ENCODE data around the gene SLC1A3. TPM values are rescaled to one million over a fixed set of nuclear protein-coding genes. Genes with fewer than 3 reads are reported as not detected.

The SLC1A3 gene
- total RNA-seq, 3 donors from 2014 or later (not counting 1 experiment from before 2014, with no cell fraction given), result 1.1 TPM; not detected in 2

DNA sequence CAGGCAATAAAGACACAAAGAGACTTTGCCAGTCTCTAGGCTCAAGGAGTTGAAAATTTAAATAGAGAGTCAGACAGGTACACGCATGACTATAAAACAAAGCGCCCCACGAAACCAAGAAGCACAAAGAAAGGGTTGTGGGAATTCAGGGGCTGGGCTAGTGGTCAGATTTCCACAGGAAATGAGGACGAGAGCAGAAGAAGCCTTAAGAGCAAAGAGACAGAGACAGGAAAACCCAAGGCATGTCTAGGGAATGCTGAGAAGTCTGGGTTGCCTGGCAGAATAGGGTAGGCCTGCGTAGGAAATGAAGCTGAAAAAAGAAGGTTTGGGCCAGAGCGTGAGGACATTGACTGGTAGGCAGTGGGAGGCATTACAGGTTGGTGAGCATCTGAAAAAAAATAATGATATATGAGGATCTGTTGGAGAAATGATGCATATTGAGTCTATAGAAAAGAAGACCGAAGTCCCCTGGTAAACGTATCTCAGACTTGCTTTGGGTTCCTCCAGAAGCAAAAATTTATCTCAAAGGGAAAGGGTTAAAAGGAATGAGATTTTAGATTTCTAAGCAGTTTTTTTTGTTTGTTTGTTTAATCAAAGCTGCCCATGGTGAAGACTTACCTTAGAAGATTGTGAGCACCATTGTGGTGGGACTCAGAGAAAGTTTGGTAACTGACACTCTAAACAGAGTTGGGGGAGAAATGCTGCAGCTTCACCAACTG is 51.8 kb downstream of the SLC1A3 start:
- Mint-ChIP-seq H3K4me3 (no peak overlapping the region), H3K4me1 (no peaks in the 10 kb centered on the region), H3K9me3 (no peaks in the 10 kb centered on the region), H3K27ac (no peak overlapping the region), H3K27me3 (ENCODE audit: low read depth in 2 of 2) (peaks cover 10 to 13% of the 10 kb centered on the region in 2 donors), H3K36me3 (no peaks in the 10 kb centered on the region)
- Histone ChIP-seq H3K36me3 (ENCODE audit: control insufficient read depth, insufficient read depth, low read length) (no peaks in the 10 kb centered on the region), H3K27ac (ENCODE audit: low read length) (no peak overlapping the region), H3K4me3 (ENCODE audit: low read length) (no peak overlapping the region), H3K4me1 (ENCODE audit: control insufficient read depth, insufficient read depth, low read length) (peaks cover 2% of the 10 kb centered on the region), H3K27me3 (ENCODE audit: control insufficient read depth, insufficient read depth, low read length) (no peaks in the 10 kb centered on the region), H3K9me3 (ENCODE audit: control insufficient read depth, insufficient read depth, low read length) (no peaks in the 10 kb centered on the region)
- ATAC-seq, result no peak
- WGBS (ENCODE audit: insufficient coverage), result 72% methylated on average over 8 of the region's 8 CpGs
- DNase-seq, result no peak
- intact Hi-C loops (cut with micrococcal nuclease), result no loop called here
- no peak for TF ChIP-seq CTCF (IDR thresholded peaks at IDR 0.05)

GRCh38 chr5:36659411-36659810 is 53.0 kb downstream of the SLC1A3 start:
- Mint-ChIP-seq H3K36me3 (no peaks in the 10 kb centered on the region), H3K9me3 (no peaks in the 10 kb centered on the region), H3K4me1 (no peaks in the 10 kb centered on the region), H3K27me3 (ENCODE audit: low read depth in 2 of 2) (peaks cover 4 to 6% of the 10 kb centered on the region in 2 donors), H3K4me3 (no peak overlapping the region), H3K27ac (no peak overlapping the region)
- H3K4me3 ChIP-seq (ENCODE audit: low read length), result no peak overlapping the region
- DNase-seq, result no peak
- TF ChIP-seq CTCF (IDR thresholded peaks at IDR 0.05), result no peak
- intact Hi-C loops (cut with micrococcal nuclease), result no loop called here
- no peak overlapping the region for H3K27ac ChIP-seq (ENCODE audit: low read length)
- no peak for ATAC-seq
- H3K4me1 ChIP-seq (ENCODE audit: control insufficient read depth, insufficient read depth, low read length), result peaks cover 2% of the 10 kb centered on the region
- no peaks in the 10 kb centered on the region for H3K9me3 ChIP-seq (ENCODE audit: control insufficient read depth, insufficient read depth, low read length)
- H3K36me3 ChIP-seq (ENCODE audit: control insufficient read depth, insufficient read depth, low read length), result no peaks in the 10 kb centered on the region
- 92% methylated on average over 1 of the region's 4 CpGs for WGBS (ENCODE audit: insufficient coverage)
- H3K27me3 ChIP-seq (ENCODE audit: control insufficient read depth, insufficient read depth, low read length), result no peaks in the 10 kb centered on the region

- H3K27me3 Mint-ChIP-seq (ENCODE audit: low read depth in 2 of 2), result peaks cover 0 to 2% of the 10 kb centered on the region in 2 donors
- no peaks in the 10 kb centered on the region for H3K27me3 ChIP-seq (ENCODE audit: control insufficient read depth, insufficient read depth, low read length)
- no peaks in the 10 kb centered on the region for H3K9me3 Mint-ChIP-seq
- no peaks in the 10 kb centered on the region for H3K4me1 ChIP-seq (ENCODE audit: control insufficient read depth, insufficient read depth, low read length)
- no peak for DNase-seq
- H3K4me3 ChIP-seq (ENCODE audit: low read length), result no peak overlapping the region
- no peak overlapping the region for H3K27ac ChIP-seq (ENCODE audit: low read length)
- no peak overlapping the region for H3K27ac Mint-ChIP-seq
- H3K4me1 Mint-ChIP-seq, result no peaks in the 10 kb centered on the region
- no peak overlapping the region for H3K4me3 Mint-ChIP-seq
- TF ChIP-seq CTCF (IDR thresholded peaks at IDR 0.05), result no peak
- intact Hi-C loops (cut with micrococcal nuclease), result no loop called here
- no peaks in the 10 kb centered on the region for H3K9me3 ChIP-seq (ENCODE audit: control insufficient read depth, insufficient read depth, low read length)
- H3K36me3 ChIP-seq (ENCODE audit: control insufficient read depth, insufficient read depth, low read length), result no peaks in the 10 kb centered on the region
- 75% methylated on average over 3 of the region's 5 CpGs for WGBS (ENCODE audit: insufficient coverage)
- H3K36me3 Mint-ChIP-seq, result no peaks in the 10 kb centered on the region
- ATAC-seq, result no peak
Measured at GRCh38 chr5:36660397-36661049, 54.1 kb downstream of the SLC1A3 start.

Measured in natural killer cell (primary cell).